K562 (cell line): ENCODE data around the gene IPCEF1. TPM values are rescaled to one million over a fixed set of nuclear protein-coding genes. Genes with fewer than 3 reads are reported as not detected.

ENCODE experiments used
- ATAC-seq: fragments of 200-7000 bp; cut with Tn5 transposase; 3 replicates; pipeline ENCODE4 v1.9.1; 2020; ENCODE audit warnings: moderate library complexity
- BruUV-seq: library from RNA; stranded (reverse); fragments of 400-500 nt; replicated peaks from 2 replicates; lab custom pipeline; 2021; lab: Mats Ljungman, UMichigan
- CTCF ChIA-PET: fragments of 300-600 bp; formaldehyde crosslinking; extraction: SDS; loops from one replicate; lab custom pipeline; 2021; ENCODE audit warnings: low intra/inter-chr PET ratio; lab: Yijun Ruan, JAX
- POLR2A ChIA-PET: fragments of 300-600, 350-650 bp; sonication (Branson Sonifier 250); formaldehyde crosslinking; extraction: SDS; loops from one replicate; lab custom pipeline; 2021; ENCODE audit warnings: antibody characterized with exemption, inconsistent platforms; lab: Yijun Ruan, JAX
- DNase-seq, 4 experiments: peaks; one replicate each; pipeline versions ENCODE4 v3.0.0 to v3.0.0-alpha.2; 2011 to 2018; ENCODE audit warnings: low spot score in 3 of 4, mixed read lengths in 3 of 4; ENCODE audit errors: extremely low read depth in 1 of 4
- FAIRE-seq: peaks from 2 replicates; lab custom pipeline; 2011; peaks lifted over from hg19 to GRCh38; lab: Jason Lieb, UNC
- H2AFZ ChIP-seq: 2 replicates; pipeline ENCODE4 v1.6.0; 2011; ENCODE audit warnings: low read depth, low read length, control low read depth, inconsistent platforms
- H3K27ac ChIP-seq: fragments of 200-600 bp; 3 replicates; pipeline ENCODE4 v1.8.0; 2011; ENCODE audit warnings: low read depth, mild to moderate bottlenecking, control low read depth, inconsistent platforms, low read length, moderate library complexity, mixed read lengths; ENCODE audit errors: extremely low read depth
- H3K27me3 ChIP-seq, 2 experiments: fragments of 300-600 bp in 1 of 2; 2 replicates in 1 of 2; 3 replicates in 1 of 2; pipeline versions ENCODE4 v1.6.0 to v1.8.0; 2011; ENCODE audit warnings: inconsistent platforms in 2 of 2, low read length in 2 of 2, mild to moderate bottlenecking in 1 of 2, mixed read lengths in 1 of 2, moderate library complexity in 1 of 2; ENCODE audit not compliant: control insufficient read depth in 2 of 2, insufficient read depth in 2 of 2
- H3K36me3 ChIP-seq: fragments of 300-600 bp; 3 replicates; pipeline ENCODE4 v1.8.0; 2011; ENCODE audit warnings: mild to moderate bottlenecking, low read length, inconsistent platforms; ENCODE audit not compliant: control insufficient read depth, insufficient read depth
- H3K4me1 ChIP-seq, 2 experiments: fragments of 200-600 bp in 1 of 2; replicated peaks in 1 of 2; 2 replicates in 1 of 2; 3 replicates in 1 of 2; pipeline versions ENCODE4 v1.5.1 to v1.8.0; 2011; ENCODE audit warnings: inconsistent platforms in 2 of 2, low read length in 2 of 2, mild to moderate bottlenecking in 1 of 2, mixed read lengths in 1 of 2, moderate library complexity in 1 of 2; ENCODE audit not compliant: control insufficient read depth in 2 of 2, insufficient read depth in 2 of 2
- H3K4me2 ChIP-seq: 2 replicates; pipeline ENCODE4 v1.6.1; 2011; ENCODE audit warnings: low read length, control low read depth, inconsistent platforms, mixed read lengths; ENCODE audit not compliant: insufficient read depth
- H3K4me3 ChIP-seq: fragments of 200-600 bp; sonication (generic), shearing (Covaris generic); 2 replicates; pipeline ENCODE4 v1.5.1; 2016; ENCODE audit warnings: control low read depth, inconsistent platforms
- H3K79me2 ChIP-seq: fragments of 200-600 bp; 3 replicates; pipeline ENCODE4 v1.8.0; 2011; ENCODE audit warnings: low read length, inconsistent platforms; ENCODE audit not compliant: control insufficient read depth, insufficient read depth
- H3K9ac ChIP-seq, 2 experiments: 2 replicates each; pipeline versions ENCODE4 v1.6.0 to v1.6.1; 2011; ENCODE audit warnings: low read depth in 2 of 2, low read length in 2 of 2, control low read depth in 1 of 2, inconsistent platforms in 1 of 2, mild to moderate bottlenecking in 1 of 2, mixed read lengths in 1 of 2; ENCODE audit not compliant: insufficient read depth in 1 of 2
- H3K9me1 ChIP-seq: one replicate; pipeline ENCODE4 v1.6.0; 2011; ENCODE audit warnings: inconsistent platforms, mild to moderate bottlenecking, low read length, moderate library complexity; ENCODE audit not compliant: control insufficient read depth, insufficient read depth
- H3K9me3 ChIP-seq: replicated peaks from 2 replicates; pipeline ENCODE4 v1.5.1; 2011; ENCODE audit warnings: low read depth, low read length, inconsistent platforms; ENCODE audit not compliant: control insufficient read depth, insufficient read depth
- H4K20me1 ChIP-seq: replicated peaks from 2 replicates; pipeline ENCODE4 v1.6.1; 2011; ENCODE audit warnings: low read length, inconsistent platforms, mixed read lengths; ENCODE audit not compliant: control insufficient read depth, insufficient read depth
- CBX5 ChIP-seq: IDR thresholded peaks from 2 replicates; pipeline ENCODE4 v1.6.1; 2014; ENCODE audit warnings: low read depth, borderline replicate concordance
- ILK ChIP-seq: fragments of 450-650 bp; IDR thresholded peaks from 2 replicates; pipeline ENCODE4 v1.6.1; 2016; ENCODE audit warnings: missing genetic modification characterization, low read depth, mild to moderate bottlenecking, missing compliant biosample characterization, moderate library complexity, borderline replicate concordance
- SMAD3 ChIP-seq: fragments of 450-650 bp; formaldehyde crosslinking; conservative IDR thresholded peaks from 2 replicates; pipeline ENCODE4 v1.4.0; 2020; ENCODE audit warnings: mild to moderate bottlenecking
- TEAD1 ChIP-seq, 2 experiments: fragments of 450-650 bp in 1 of 2; sonication (generic) in 1 of 2; formaldehyde crosslinking; IDR thresholded peaks; 2 replicates each; pipeline versions ENCODE4 v1.4.0 to v1.8.0; 2020 to 2022; ENCODE audit warnings: mild to moderate bottlenecking in 2 of 2, missing genetic modification reagents in 1 of 2
- ZNF134 ChIP-seq: fragments of 250-450 bp; sonication (Bioruptor Pico); conservative IDR thresholded peaks from 2 replicates; pipeline ENCODE4 v1.4.0; 2020
- ZNF165 ChIP-seq: fragments of 250-450 bp; sonication (Bioruptor Pico); IDR thresholded peaks from 2 replicates; pipeline ENCODE4 v1.4.0; 2020; ENCODE audit warnings: borderline replicate concordance
- whole genome bisulfite sequencing: fragments of 100-300 bp; shearing (Covaris generic); methylation state at CpG from one replicate; pipeline ENCODE4 v1.1.6; 2016; ENCODE audit warnings: low coverage, mixed read lengths; ENCODE audit not compliant: insufficient coverage; ENCODE audit errors: missing lambda C conversion rate; 5-methylcytosine and 5-hydroxymethylcytosine counted together
- in situ Hi-C: fragments of 300-500 bp; cut with MboI; formaldehyde crosslinking; loops from 4 replicates; pipeline ENCODE4 v1.15.0; 2018; ENCODE audit warnings: inconsistent platforms, mixed read lengths
- intact Hi-C: fragments of 100-400 bp; cut with micrococcal nuclease; formaldehyde crosslinking; loops from 2 replicates; pipeline ENCODE4 v1.14.2; 2022
- polyA plus RNA-seq, 8 experiments: library from polyadenylated mRNA; depleted of rRNA in 4 of 8; stranded (reverse) in 5 of 8; unstranded in 3 of 8; fragments of >200 nt; fragmentation: Nextera tagmentation in 2 of 8; fragmentation: Illumina TruSeq in 1 of 8; extraction: Ambion mirVana in 2 of 8; extraction: Trizol in 1 of 8; gene quantifications; 2 replicates each; pipeline versions ENCODE4 v1.2.1 to v1.2.3, GENCODE V29; 2011 to 2014; ENCODE audit warnings: inconsistent platforms in 1 of 8, missing spikeins in 1 of 8
- total RNA-seq, 7 experiments: library from RNA; depleted of rRNA in 6 of 7; stranded (reverse); fragments of >200 nt in 6 of 7; fragmentation: Illumina TruSeq in 2 of 7; extraction: Trizol in 2 of 7; gene quantifications; 2 replicates each; pipeline versions ENCODE4 v1.2.1 to v1.2.3, GENCODE V29; 2011 to 2021; ENCODE audit warnings: low replicate concordance in 1 of 7
- TF ChIP-seq, protein P1 (sequence below): sonication (generic); formaldehyde crosslinking; IDR thresholded peaks from 2 replicates; pipeline ENCODE4 v1.8.1; 2023; ENCODE audit warnings: mild to moderate bottlenecking, missing genetic modification reagents
- TF ChIP-seq, protein P2 (sequence below): fragments of 450-650 bp; IDR thresholded peaks from 2 replicates; pipeline ENCODE4 v1.6.1; 2016; ENCODE audit warnings: borderline replicate concordance
- TF ChIP-seq, protein P3 (sequence below): fragments of 450-650 bp; IDR thresholded peaks from 2 replicates; pipeline ENCODE4 v1.6.1; 2018; ENCODE audit warnings: mild to moderate bottlenecking, low read depth; ENCODE audit not compliant: partially characterized antibody

IPCEF1 gene
- total and polyA plus RNA-seq, 9 of the 15 experiments (the other 6 are each of a cell fraction or from before 2014, with no cell fraction given) = 0.14 to 0.18 TPM; not detected in 7

DNA sequence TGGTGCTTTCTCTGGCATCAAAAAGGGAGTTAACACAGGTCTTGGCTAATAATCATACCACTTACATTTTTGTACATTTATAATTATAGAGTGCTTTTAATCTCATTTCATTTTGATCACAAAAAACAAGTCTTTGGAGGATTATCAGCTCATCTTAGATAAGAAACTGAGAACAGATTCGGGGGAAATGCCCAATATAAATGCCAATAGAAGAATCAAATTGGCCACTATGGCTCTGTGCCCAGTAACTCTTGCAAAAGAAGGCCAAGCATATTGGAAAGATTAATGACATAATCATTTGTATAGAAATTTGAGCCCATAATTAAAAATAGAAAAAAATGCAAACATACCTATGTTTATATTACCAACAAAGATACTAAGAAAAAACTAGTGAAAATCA, 42.5 kb downstream of the IPCEF1 start:
- 0% methylated on average over 1 of the region's 1 CpG for WGBS
- ChIA-PET POLR2A (no interaction called here), CTCF (no interaction called here)
- no peak overlapping the region for H3K4me2 ChIP-seq
- DNase-seq = no peak
- H3K9me1 ChIP-seq = no peaks in the 10 kb centered on the region
- H3K79me2 ChIP-seq = no peaks in the 10 kb centered on the region
- H3K27me3 ChIP-seq = no peaks in the 10 kb centered on the region
- H3K9ac ChIP-seq = no peak overlapping the region
- H3K4me3 ChIP-seq = no peak overlapping the region
- no peak for TF ChIP-seq ZNF134
- no peak for TF ChIP-seq TEAD1 (CRISPR knock-in tag; IDR thresholded peaks at IDR 0.05)
- TF ChIP-seq ZNF165 (CRISPR knock-in tag) = no peak
- TF ChIP-seq, protein P1, sequence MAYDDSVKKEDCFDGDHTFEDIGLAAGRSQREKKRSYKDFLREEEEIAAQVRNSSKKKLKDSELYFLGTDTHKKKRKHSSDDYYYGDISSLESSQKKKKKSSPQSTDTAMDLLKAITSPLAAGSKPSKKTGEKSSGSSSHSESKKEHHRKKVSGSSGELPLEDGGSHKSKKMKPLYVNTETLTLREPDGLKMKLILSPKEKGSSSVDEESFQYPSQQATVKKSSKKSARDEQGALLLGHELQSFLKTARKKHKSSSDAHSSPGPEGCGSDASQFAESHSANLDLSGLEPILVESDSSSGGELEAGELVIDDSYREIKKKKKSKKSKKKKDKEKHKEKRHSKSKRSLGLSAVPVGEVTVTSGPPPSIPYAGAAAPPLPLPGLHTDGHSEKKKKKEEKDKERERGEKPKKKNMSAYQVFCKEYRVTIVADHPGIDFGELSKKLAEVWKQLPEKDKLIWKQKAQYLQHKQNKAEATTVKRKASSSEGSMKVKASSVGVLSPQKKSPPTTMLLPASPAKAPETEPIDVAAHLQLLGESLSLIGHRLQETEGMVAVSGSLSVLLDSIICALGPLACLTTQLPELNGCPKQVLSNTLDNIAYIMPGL (CRISPR knock-in tag) = no peak
- no peak for TF ChIP-seq CBX5
- no peak for TF ChIP-seq ILK (tag)
- no peak for TF ChIP-seq SMAD3 (CRISPR knock-in tag)
- TF ChIP-seq, protein P2, sequence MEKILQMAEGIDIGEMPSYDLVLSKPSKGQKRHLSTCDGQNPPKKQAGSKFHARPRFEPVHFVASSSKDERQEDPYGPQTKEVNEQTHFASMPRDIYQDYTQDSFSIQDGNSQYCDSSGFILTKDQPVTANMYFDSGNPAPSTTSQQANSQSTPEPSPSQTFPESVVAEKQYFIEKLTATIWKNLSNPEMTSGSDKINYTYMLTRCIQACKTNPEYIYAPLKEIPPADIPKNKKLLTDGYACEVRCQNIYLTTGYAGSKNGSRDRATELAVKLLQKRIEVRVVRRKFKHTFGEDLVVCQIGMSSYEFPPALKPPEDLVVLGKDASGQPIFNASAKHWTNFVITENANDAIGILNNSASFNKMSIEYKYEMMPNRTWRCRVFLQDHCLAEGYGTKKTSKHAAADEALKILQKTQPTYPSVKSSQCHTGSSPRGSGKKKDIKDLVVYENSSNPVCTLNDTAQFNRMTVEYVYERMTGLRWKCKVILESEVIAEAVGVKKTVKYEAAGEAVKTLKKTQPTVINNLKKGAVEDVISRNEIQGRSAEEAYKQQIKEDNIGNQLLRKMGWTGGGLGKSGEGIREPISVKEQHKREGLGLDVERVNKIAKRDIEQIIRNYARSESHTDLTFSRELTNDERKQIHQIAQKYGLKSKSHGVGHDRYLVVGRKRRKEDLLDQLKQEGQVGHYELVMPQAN = no peak
- TF ChIP-seq, protein P3, sequence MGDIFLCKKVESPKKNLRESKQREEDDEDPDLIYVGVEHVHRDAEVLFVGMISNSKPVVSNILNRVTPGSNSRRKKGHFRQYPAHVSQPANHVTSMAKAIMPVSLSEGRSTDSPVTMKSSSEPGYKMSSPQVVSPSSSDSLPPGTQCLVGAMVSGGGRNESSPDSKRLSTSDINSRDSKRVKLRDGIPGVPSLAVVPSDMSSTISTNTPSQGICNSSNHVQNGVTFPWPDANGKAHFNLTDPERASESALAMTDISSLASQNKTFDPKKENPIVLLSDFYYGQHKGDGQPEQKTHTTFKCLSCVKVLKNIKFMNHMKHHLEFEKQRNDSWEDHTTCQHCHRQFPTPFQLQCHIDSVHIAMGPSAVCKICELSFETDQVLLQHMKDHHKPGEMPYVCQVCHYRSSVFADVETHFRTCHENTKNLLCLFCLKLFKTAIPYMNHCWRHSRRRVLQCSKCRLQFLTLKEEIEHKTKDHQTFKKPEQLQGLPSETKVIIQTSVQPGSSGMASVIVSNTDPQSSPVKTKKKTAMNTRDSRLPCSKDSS = no peak
- in situ Hi-C loops (no loop called here), intact Hi-C loops (no loop called here)
- H3K36me3 ChIP-seq = no peaks in the 10 kb centered on the region
- H3K4me1 ChIP-seq = no peaks in the 10 kb centered on the region
- no peaks in the 10 kb centered on the region for H4K20me1 ChIP-seq
- ATAC-seq = no peak
- no peaks in the 10 kb centered on the region for H3K9me3 ChIP-seq
- FAIRE-seq = no peak
- BruUV-seq = no TSS peak
- no peak overlapping the region for H3K27ac ChIP-seq
- no peak overlapping the region for H2AFZ ChIP-seq
